OCI-LY3 (cell line): ENCODE data around the gene NUB1.

Source experiments
- CTCF ChIP-seq: fragments of 200-600, 300-600 bp; sonication (generic); IDR thresholded peaks from 2 replicates; pipeline ENCODE4 v1.5.1; 2014; ENCODE audit warnings: antibody characterized with exemption, low read length, low read depth
- EZH2phosphoT487 ChIP-seq: fragments of 200-600 bp; shearing (Covaris generic); IDR thresholded peaks from 2 replicates; pipeline ENCODE4 v1.6.1; 2018; ENCODE audit warnings: antibody characterized with exemption, mixed run types, low read depth

- TF ChIP-seq CTCF (no peak), EZH2phosphoT487 (no peak)
Measured at GRCh38 chr7:151342102-151342646, 562 bp downstream of the NUB1 start.
